Measurements from ENCODE around the gene EPG5. TPM values are rescaled to one million over a fixed set of nuclear protein-coding genes. Genes with fewer than 3 reads are reported as not detected.
"Not testable (repeated sequence)": the region's sequence is repeated elsewhere in the genome, so short reads cannot be mapped to it uniquely, and the experiment has no call there.

EPG5 gene
- total and polyA plus RNA-seq, 2 experiments from 2014 or later, result 4.6 to 32.1 TPM

DNA sequence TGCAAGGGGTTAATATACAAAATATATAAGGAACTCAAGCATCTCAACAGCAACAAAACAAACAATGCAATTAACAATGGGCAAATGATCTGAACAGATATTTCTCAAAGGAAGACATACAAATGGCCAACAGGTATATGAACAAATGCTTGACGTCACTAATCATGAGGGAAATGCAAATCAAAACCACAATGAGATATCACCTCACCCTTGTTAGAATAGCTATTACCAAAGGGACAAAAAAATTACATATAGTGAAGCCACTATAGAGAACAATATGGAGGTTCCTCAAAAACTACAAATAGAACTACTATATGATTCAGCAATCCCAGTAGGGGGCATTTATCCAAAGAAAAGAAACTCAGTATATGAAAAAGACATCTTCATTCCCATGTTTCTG is 145.4 kb downstream of the EPG5 start:
- no peak overlapping the region for H3K4me2 ChIP-seq
- no peaks in the 10 kb centered on the region for H3K9me3 ChIP-seq (ENCODE audit: low read depth)
- no peak overlapping the region for H3K27ac ChIP-seq
- H3K4me3 ChIP-seq, result no peak overlapping the region
- H3K4me1 ChIP-seq (ENCODE audit: insufficient read depth), result no peaks in the 10 kb centered on the region
- no peaks in the 10 kb centered on the region for H3K9me2 ChIP-seq (replicated peaks; ENCODE audit: insufficient read depth)
- H2AFZ ChIP-seq, result no peak overlapping the region
- H4K20me1 ChIP-seq (ENCODE audit: insufficient read depth, poor library complexity, severe bottlenecking), result no peaks in the 10 kb centered on the region
- TF ChIP-seq, protein P1, sequence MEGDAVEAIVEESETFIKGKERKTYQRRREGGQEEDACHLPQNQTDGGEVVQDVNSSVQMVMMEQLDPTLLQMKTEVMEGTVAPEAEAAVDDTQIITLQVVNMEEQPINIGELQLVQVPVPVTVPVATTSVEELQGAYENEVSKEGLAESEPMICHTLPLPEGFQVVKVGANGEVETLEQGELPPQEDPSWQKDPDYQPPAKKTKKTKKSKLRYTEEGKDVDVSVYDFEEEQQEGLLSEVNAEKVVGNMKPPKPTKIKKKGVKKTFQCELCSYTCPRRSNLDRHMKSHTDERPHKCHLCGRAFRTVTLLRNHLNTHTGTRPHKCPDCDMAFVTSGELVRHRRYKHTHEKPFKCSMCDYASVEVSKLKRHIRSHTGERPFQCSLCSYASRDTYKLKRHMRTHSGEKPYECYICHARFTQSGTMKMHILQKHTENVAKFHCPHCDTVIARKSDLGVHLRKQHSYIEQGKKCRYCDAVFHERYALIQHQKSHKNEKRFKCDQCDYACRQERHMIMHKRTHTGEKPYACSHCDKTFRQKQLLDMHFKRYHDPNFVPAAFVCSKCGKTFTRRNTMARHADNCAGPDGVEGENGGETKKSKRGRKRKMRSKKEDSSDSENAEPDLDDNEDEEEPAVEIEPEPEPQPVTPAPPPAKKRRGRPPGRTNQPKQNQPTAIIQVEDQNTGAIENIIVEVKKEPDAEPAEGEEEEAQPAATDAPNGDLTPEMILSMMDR (IDR thresholded peaks at IDR 0.05; ENCODE audit: poor library complexity), result no peak
- TF ChIP-seq EZH2phosphoT487 (IDR thresholded peaks at IDR 0.05; ENCODE audit: low read depth, severe bottlenecking, unreplicated experiment) (no peak), EZH2 (IDR thresholded peaks at IDR 0.05; ENCODE audit: borderline replicate concordance) (no peak)
- 88% methylated on average over 1 of the region's 1 CpG for WGBS (ENCODE audit: low lambda C conversion rate, missing lambda C conversion rate)
- DNase-seq (ENCODE audit: low spot score), result no peak
- H3K27me3 ChIP-seq, result no peaks in the 10 kb centered on the region
- no peaks in the 10 kb centered on the region for H3K79me2 ChIP-seq
- H3K36me3 ChIP-seq (replicated peaks; ENCODE audit: insufficient read depth, low read depth), result no peaks in the 10 kb centered on the region

DNA sequence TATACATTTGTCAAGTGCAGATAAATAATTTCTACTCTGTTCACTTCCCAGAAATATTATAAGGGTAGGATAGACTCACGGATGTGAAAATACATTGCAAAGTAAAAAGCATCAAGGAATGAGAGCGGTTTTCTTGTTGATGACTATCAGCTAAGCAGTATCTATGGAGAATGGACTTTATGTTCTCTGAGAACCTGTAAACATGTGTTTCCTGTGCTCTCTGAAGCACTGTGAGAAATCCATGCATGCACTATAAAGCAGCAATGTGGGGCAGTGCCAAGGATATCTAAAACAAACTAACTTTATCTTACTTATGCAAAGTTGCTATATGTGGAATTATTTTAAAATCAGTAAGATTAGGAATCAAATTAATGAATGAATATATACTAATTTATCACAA is 146.1 kb downstream of the EPG5 start:
- DNase-seq (ENCODE audit: low spot score), result no peak
- H3K36me3 ChIP-seq (replicated peaks; ENCODE audit: insufficient read depth, low read depth), result no peaks in the 10 kb centered on the region
- H3K4me1 ChIP-seq (ENCODE audit: insufficient read depth), result no peaks in the 10 kb centered on the region
- H3K9me2 ChIP-seq (replicated peaks; ENCODE audit: insufficient read depth), result no peaks in the 10 kb centered on the region
- H3K4me3 ChIP-seq, result no peak overlapping the region
- H4K20me1 ChIP-seq (ENCODE audit: insufficient read depth, poor library complexity, severe bottlenecking), result no peaks in the 10 kb centered on the region
- H3K27ac ChIP-seq, result no peak overlapping the region
- WGBS (ENCODE audit: low lambda C conversion rate, missing lambda C conversion rate), result 82% methylated on average over 2 of the region's 2 CpGs
- no peaks in the 10 kb centered on the region for H3K27me3 ChIP-seq
- no peak overlapping the region for H2AFZ ChIP-seq
- no peaks in the 10 kb centered on the region for H3K79me2 ChIP-seq
- TF ChIP-seq EZH2 (IDR thresholded peaks at IDR 0.05; ENCODE audit: borderline replicate concordance) (no peak), EZH2phosphoT487 (IDR thresholded peaks at IDR 0.05; ENCODE audit: low read depth, severe bottlenecking, unreplicated experiment) (no peak)
- TF ChIP-seq, protein P1 (IDR thresholded peaks at IDR 0.05; ENCODE audit: poor library complexity), result no peak
- H3K9me3 ChIP-seq (ENCODE audit: low read depth), result no peaks in the 10 kb centered on the region
- no peak overlapping the region for H3K4me2 ChIP-seq

DNA sequence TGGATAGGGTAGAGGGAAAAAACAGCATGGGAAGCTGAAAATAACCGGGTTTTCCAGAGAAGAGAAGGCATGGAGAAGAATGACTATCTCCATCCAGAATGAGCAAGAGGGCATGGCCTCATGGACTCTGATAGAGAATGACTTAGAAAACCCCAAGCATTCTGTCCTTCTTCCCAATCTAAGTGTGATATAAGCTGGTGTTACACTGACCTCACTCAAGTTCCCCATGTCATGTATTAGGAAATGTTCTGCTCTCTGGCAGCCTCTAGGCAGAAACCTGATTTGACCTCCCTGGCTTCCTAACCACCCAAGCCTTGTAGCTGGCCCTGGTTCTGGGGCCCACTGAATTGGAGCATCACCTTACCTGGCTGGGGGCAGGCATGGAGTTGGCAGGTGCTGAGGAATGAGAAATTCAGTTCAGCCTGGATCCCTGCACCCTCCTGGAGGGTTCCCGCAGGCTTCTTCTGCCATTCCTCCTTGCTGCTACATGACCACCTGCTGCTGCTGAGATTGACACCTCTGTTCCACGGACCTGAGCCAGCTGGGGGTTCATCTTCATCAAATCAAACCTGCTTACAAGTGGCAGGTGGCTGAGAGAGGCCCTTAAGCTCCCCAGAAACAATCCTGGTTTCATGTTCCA is 146.9 kb downstream of the EPG5 start:
- WGBS (ENCODE audit: low lambda C conversion rate, missing lambda C conversion rate), result 71% methylated on average over 3 of the region's 3 CpGs
- no peaks in the 10 kb centered on the region for H3K27me3 ChIP-seq

GRCh38 chr18:45818765-45819164 is 148.4 kb downstream of the EPG5 start:
- H3K4me2 ChIP-seq; H3K27ac ChIP-seq; H3K9me3 ChIP-seq (ENCODE audit: low read depth); H3K27me3 ChIP-seq; H3K4me3 ChIP-seq; DNase-seq (ENCODE audit: low spot score); H3K36me3 ChIP-seq (replicated peaks; ENCODE audit: insufficient read depth, low read depth); H3K9me2 ChIP-seq (replicated peaks; ENCODE audit: insufficient read depth); H3K79me2 ChIP-seq; H2AFZ ChIP-seq; H4K20me1 ChIP-seq (ENCODE audit: insufficient read depth, poor library complexity, severe bottlenecking); H3K4me1 ChIP-seq (ENCODE audit: insufficient read depth): not testable (repeated sequence)
- 92% methylated on average over 8 of the region's 8 CpGs for WGBS (ENCODE audit: low lambda C conversion rate, missing lambda C conversion rate)

More for the DNA sequence above, 146.9 kb downstream of the EPG5 start:
- no peaks in the 10 kb centered on the region for H3K4me1 ChIP-seq (ENCODE audit: insufficient read depth)
- H3K4me3 ChIP-seq, result no peak overlapping the region
- no peaks in the 10 kb centered on the region for H3K36me3 ChIP-seq (replicated peaks; ENCODE audit: insufficient read depth, low read depth)
- H2AFZ ChIP-seq, result no peak overlapping the region
- H3K9me2 ChIP-seq (replicated peaks; ENCODE audit: insufficient read depth), result no peaks in the 10 kb centered on the region
- no peak for TF ChIP-seq EZH2phosphoT487 (IDR thresholded peaks at IDR 0.05; ENCODE audit: low read depth, severe bottlenecking, unreplicated experiment)
- TF ChIP-seq EZH2 (IDR thresholded peaks at IDR 0.05; ENCODE audit: borderline replicate concordance), result no peak
- TF ChIP-seq, protein P1 (IDR thresholded peaks at IDR 0.05; ENCODE audit: poor library complexity), result no peak
- H4K20me1 ChIP-seq (ENCODE audit: insufficient read depth, poor library complexity, severe bottlenecking), result no peaks in the 10 kb centered on the region
- H3K4me2 ChIP-seq, result no peak overlapping the region
- no peak for DNase-seq (ENCODE audit: low spot score)
- no peak overlapping the region for H3K27ac ChIP-seq
- H3K79me2 ChIP-seq, result no peaks in the 10 kb centered on the region
- no peaks in the 10 kb centered on the region for H3K9me3 ChIP-seq (ENCODE audit: low read depth)
